CD4-positive, alpha-beta T cell (primary cell): Measurements from ENCODE around the gene MAP7D3. TPM values are rescaled to one million over a fixed set of nuclear protein-coding genes. Genes with fewer than 3 reads are reported as not detected.

Source experiments
- ATAC-seq: fragments of 200-7000 bp; cut with Tn5 transposase; one replicate; pipeline ENCODE4 v1.10.0; 2022; ENCODE audit warnings: mild to moderate bottlenecking; ENCODE audit not compliant: poor library complexity
- CTCF ChIA-PET: fragments of 350-600 bp; sonication (Branson Sonifier 250); formaldehyde crosslinking; loops from one replicate; lab custom pipeline; 2021; ENCODE audit warnings: antibody characterized with exemption, inconsistent platforms; lab: Charles Lee
- POLR2A ChIA-PET: fragments of 350-600 bp; sonication (Branson Sonifier 250); formaldehyde crosslinking; loops from one replicate; lab custom pipeline; 2021; ENCODE audit warnings: antibody characterized with exemption, inconsistent platforms; lab: Charles Lee
- DNase-seq, 14 experiments: peaks; one replicate each; pipeline ENCODE4 v3.0.0-alpha.2; 2013 to 2020; ENCODE audit warnings: mixed read lengths in 2 of 14
- H3K27ac ChIP-seq, 2 donors: one replicate each; pipeline versions ENCODE4 v1.5.1 to v1.7.0; 2013; ENCODE audit warnings: low read length in 2 of 2, low read depth in 1 of 2, mild to moderate bottlenecking in 1 of 2
- H3K27me3 ChIP-seq, 2 experiments: 1 replicate in 1 of 2; 2 replicates in 1 of 2; pipeline versions ENCODE4 v1.6.1 to v1.7.0; 2013; ENCODE audit warnings: low read length in 2 of 2, control low read depth in 1 of 2, mild to moderate bottlenecking in 1 of 2, moderate library complexity in 1 of 2; ENCODE audit not compliant: insufficient read depth in 2 of 2, control insufficient read depth in 1 of 2
- H3K36me3 ChIP-seq: one replicate; pipeline ENCODE4 v1.6.1; 2013; ENCODE audit warnings: low read length, control low read depth; ENCODE audit not compliant: insufficient read depth
- H3K4me1 ChIP-seq: one replicate; pipeline ENCODE4 v1.6.1; 2013; ENCODE audit warnings: low read length, control low read depth; ENCODE audit not compliant: insufficient read depth
- H3K4me3 ChIP-seq: one replicate; pipeline ENCODE4 v1.5.1; 2013; ENCODE audit warnings: mild to moderate bottlenecking, low read length, moderate library complexity
- H3K9me3 ChIP-seq, 2 experiments: 1 replicate in 1 of 2; 2 replicates in 1 of 2; pipeline versions ENCODE4 v1.6.1 to v1.7.0; 2013; ENCODE audit warnings: low read length in 2 of 2, mild to moderate bottlenecking in 2 of 2, control low read depth in 1 of 2, moderate library complexity in 1 of 2; ENCODE audit not compliant: control insufficient read depth in 1 of 2, insufficient read depth in 1 of 2
- H3K27ac Mint-ChIP-seq: one replicate; pipeline ENCODE4 v1.8.0; 2020; ENCODE audit warnings: mixed read lengths
- H3K27me3 Mint-ChIP-seq: one replicate; pipeline ENCODE4 v1.8.0; 2021; ENCODE audit warnings: mixed read lengths
- H3K36me3 Mint-ChIP-seq: one replicate; pipeline ENCODE4 v1.8.0; 2021; ENCODE audit warnings: low read depth, mixed read lengths
- H3K4me1 Mint-ChIP-seq: one replicate; pipeline ENCODE4 v1.8.0; 2021; ENCODE audit warnings: low read depth, mixed read lengths
- H3K4me3 Mint-ChIP-seq: one replicate; pipeline ENCODE4 v1.8.0; 2020; ENCODE audit warnings: mild to moderate bottlenecking, mixed read lengths
- H3K9me3 Mint-ChIP-seq: one replicate; pipeline ENCODE4 v1.8.0; 2020; ENCODE audit warnings: mixed read lengths
- CTCF ChIP-seq: fragments of 200-600 bp; IDR thresholded peaks from one replicate; pipeline ENCODE4 v1.8.0; 2022; ENCODE audit warnings: antibody characterized with exemption, mild to moderate bottlenecking
- intact Hi-C, 2 experiments: fragments of 100-400 bp; cut with DNase I in 1 of 2; cut with micrococcal nuclease in 1 of 2; formaldehyde crosslinking; loops; one replicate each; pipeline versions ENCODE4 v1.15.1 to v1.9.0; 2023 to 2025; cut with DNase I, micrococcal nuclease
- total RNA-seq, 174 experiments: library from RNA in 2 of 174; stranded (reverse) in 2 of 174; gene quantifications; one replicate each; pipeline ENCODE4 v1.2.3 and lab custom pipeline; 2021 to 2026

The MAP7D3 gene
- total RNA-seq, 2 experiments from 2014 or later: 3.2 to 3.7 TPM

GRCh38 chrX:136206916-136207315, 44.3 kb downstream of the MAP7D3 start:
- ATAC-seq: no peak
- POLR2A ChIA-PET: no interaction called here
- no peaks in the 10 kb centered on the region for H3K9me3 ChIP-seq

GRCh38 chrX:136205882-136206380, 45.3 kb downstream of the MAP7D3 start:
- Mint-ChIP-seq H3K4me1 (peaks cover 35% of the 10 kb centered on the region), H3K27ac (peak overlapping the region; percentile 83), H3K36me3 (peaks cover 14% of the 10 kb centered on the region), H3K27me3 (no peaks in the 10 kb centered on the region), H3K9me3 (no peaks in the 10 kb centered on the region), H3K4me3 (no peak overlapping the region)
- CTCF ChIA-PET: no interaction called here
- POLR2A ChIA-PET: no interaction called here
- peaks cover 39% of the 10 kb centered on the region for H3K4me1 ChIP-seq
- no peak overlapping the region for H3K27ac ChIP-seq
- H3K36me3 ChIP-seq: peaks cover 17% of the 10 kb centered on the region
- DNase-seq (no peak), ATAC-seq (no peak)
- TF ChIP-seq CTCF: no peak
- intact Hi-C loops: loop anchor here in 1 of 2 experiments (10.0 kb wide), 1 partner anchor 59 kb away; no protein-coding TSS in a partner anchor
- H3K27me3 ChIP-seq: no peaks in the 10 kb centered on the region
- H3K9me3 ChIP-seq: no peaks in the 10 kb centered on the region
- no peak overlapping the region for H3K4me3 ChIP-seq

More at GRCh38 chrX:136206916-136207315, 44.3 kb downstream of the MAP7D3 start:
- H3K4me3 ChIP-seq: no peak overlapping the region
- H3K4me1 ChIP-seq: peaks cover 39% of the 10 kb centered on the region
- H3K4me3 Mint-ChIP-seq: no peak overlapping the region
- no peak overlapping the region for H3K27ac Mint-ChIP-seq
- no peak overlapping the region for H3K27ac ChIP-seq
- H3K9me3 Mint-ChIP-seq: no peaks in the 10 kb centered on the region
- no peaks in the 10 kb centered on the region for H3K27me3 Mint-ChIP-seq
- peaks cover 14% of the 10 kb centered on the region for H3K36me3 Mint-ChIP-seq
- intact Hi-C loops: loop anchor here in 1 of 2 experiments (10.0 kb wide), 1 partner anchor 58 kb away; no protein-coding TSS in a partner anchor
- H3K27me3 ChIP-seq: no peaks in the 10 kb centered on the region
- H3K36me3 ChIP-seq: peaks cover 17% of the 10 kb centered on the region
- peaks cover 35% of the 10 kb centered on the region for H3K4me1 Mint-ChIP-seq
- no peak for DNase-seq
- no peak for TF ChIP-seq CTCF
- CTCF ChIA-PET: no interaction called here

GRCh38 chrX:136204571-136204970, 46.6 kb downstream of the MAP7D3 start:
- Histone ChIP-seq H3K4me3 (no peak overlapping the region), H3K27ac (peak overlapping the region in 1 of 2 donors; percentile 64), H3K4me1 (peaks cover 39% of the 10 kb centered on the region), H3K36me3 (peaks cover 17% of the 10 kb centered on the region), H3K9me3 (no peaks in the 10 kb centered on the region), H3K27me3 (no peaks in the 10 kb centered on the region)
- CTCF ChIA-PET: interaction anchor here (0.9 to 3.0 kb wide), 2 partner anchors 42 to 176 kb away, joined by 3 to 8 read pairs; no protein-coding TSS in a partner anchor
- intact Hi-C loops: loop anchor here in 1 of 2 experiments (5.0 to 10.0 kb wide), 2 partner anchors 60 to 177 kb away; no protein-coding TSS in a partner anchor
- Mint-ChIP-seq H3K9me3 (no peaks in the 10 kb centered on the region), H3K27me3 (no peaks in the 10 kb centered on the region), H3K4me1 (peaks cover 41% of the 10 kb centered on the region), H3K27ac (peak overlapping the region; percentile 83), H3K36me3 (peaks cover 6% of the 10 kb centered on the region), H3K4me3 (peak overlapping the region; percentile 15)
- POLR2A ChIA-PET: no interaction called here
- DNase-seq: peak in 7 of 14 experiments; percentile 3 to 75 (median 17)
- ATAC-seq: peak; percentile 50
- TF ChIP-seq CTCF: no peak
